HEK293 (cell line): ENCODE results near the gene ZSCAN9.

Experiments
- CTCF ChIA-PET: fragments of 350-600 bp; formaldehyde crosslinking; extraction: SDS; loops from one replicate; lab custom pipeline; 2021; ENCODE audit warnings: antibody characterized with exemption; lab: Yijun Ruan, JAX
- POLR2A ChIA-PET: fragments of 300-600 bp; formaldehyde crosslinking; extraction: SDS; loops from one replicate; lab custom pipeline; 2020; ENCODE audit warnings: antibody characterized with exemption, inconsistent platforms; lab: Yijun Ruan, JAX
- H3K27ac ChIP-seq: fragments of 200-500 bp; sonication (Bioruptor generic); 2 replicates; pipeline ENCODE4 v1.5.1; 2014; ENCODE audit warnings: low read depth, low read length, control low read depth, inconsistent platforms; ENCODE audit errors: extremely low read depth
- H3K36me3 ChIP-seq, 2 experiments: fragments of 200-500 bp in 1 of 2; sonication (Bioruptor generic) in 1 of 2; 1 replicate in 1 of 2; 2 replicates in 1 of 2; pipeline ENCODE4 v1.5.1; 2014 to 2017; ENCODE audit warnings: inconsistent platforms in 2 of 2, low read length in 2 of 2; ENCODE audit not compliant: control insufficient read depth in 2 of 2, insufficient read depth in 1 of 2
- H3K4me1 ChIP-seq: fragments of 200-500 bp; sonication (Bioruptor generic); 2 replicates; pipeline ENCODE4 v1.5.1; 2014; ENCODE audit warnings: mild to moderate bottlenecking, low read length, inconsistent platforms; ENCODE audit not compliant: control insufficient read depth, insufficient read depth
- H3K4me3 ChIP-seq: 2 replicates; pipeline ENCODE4 v1.5.1; 2011; ENCODE audit warnings: low read depth, mild to moderate bottlenecking, control low read depth, low read length, moderate library complexity
- H3K9me3 ChIP-seq: fragments of 200-500 bp; sonication (Bioruptor generic); 2 replicates; pipeline ENCODE4 v1.5.1; 2014; ENCODE audit warnings: low read depth, low read length, inconsistent platforms; ENCODE audit not compliant: control insufficient read depth, insufficient read depth
- EGR2 ChIP-seq: fragments of 450-650 bp; formaldehyde crosslinking; IDR thresholded peaks from 2 replicates; pipeline ENCODE4 v1.5.1; 2016; ENCODE audit warnings: low read depth, missing biosample characterization, missing genetic modification characterization
- GLIS1 ChIP-seq: fragments of 450-650 bp; formaldehyde crosslinking; IDR thresholded peaks from 2 replicates; pipeline ENCODE4 v1.5.1; 2016; ENCODE audit warnings: missing biosample characterization, missing genetic modification characterization
- MZF1 ChIP-seq: fragments of 450-650 bp; formaldehyde crosslinking; IDR thresholded peaks from 2 replicates; pipeline ENCODE4 v1.5.1; 2017; ENCODE audit warnings: missing biosample characterization, missing genetic modification characterization, borderline replicate concordance
- REST ChIP-seq: fragments of 450-650 bp; formaldehyde crosslinking; IDR thresholded peaks from 2 replicates; pipeline ENCODE4 v1.5.1; 2016; ENCODE audit warnings: missing biosample characterization, missing genetic modification characterization
- YY1 ChIP-seq: fragments of 450-650 bp; formaldehyde crosslinking; IDR thresholded peaks from 2 replicates; pipeline ENCODE4 v1.5.1; 2018; ENCODE audit warnings: missing biosample characterization, missing genetic modification characterization
- ZBTB20 ChIP-seq: fragments of 450-650 bp; formaldehyde crosslinking; IDR thresholded peaks from 2 replicates; pipeline ENCODE4 v1.5.1; 2016; ENCODE audit warnings: missing biosample characterization, missing genetic modification characterization
- ZFHX2 ChIP-seq: fragments of 450-650 bp; formaldehyde crosslinking; conservative IDR thresholded peaks from 2 replicates; pipeline ENCODE4 v1.5.1; 2016; ENCODE audit warnings: missing biosample characterization, missing genetic modification characterization
- ZNF280D ChIP-seq: fragments of 450-650 bp; formaldehyde crosslinking; IDR thresholded peaks from 2 replicates; pipeline ENCODE4 v1.5.1; 2016; ENCODE audit warnings: missing biosample characterization, missing genetic modification characterization
- ZNF292 ChIP-seq: fragments of 450-650 bp; formaldehyde crosslinking; IDR thresholded peaks from 2 replicates; pipeline ENCODE4 v1.5.1; 2016; ENCODE audit warnings: low read depth, missing biosample characterization, missing genetic modification characterization, borderline replicate concordance
- ZNF324 ChIP-seq: fragments of 450-650 bp; formaldehyde crosslinking; IDR thresholded peaks from 2 replicates; pipeline ENCODE4 v1.5.1; 2016; ENCODE audit warnings: missing biosample characterization, missing genetic modification characterization
- ZNF335 ChIP-seq: fragments of 450-650 bp; formaldehyde crosslinking; conservative IDR thresholded peaks from 2 replicates; pipeline ENCODE4 v1.5.1; 2016; ENCODE audit warnings: missing biosample characterization, missing genetic modification characterization
- ZNF354C ChIP-seq: fragments of 450-650 bp; formaldehyde crosslinking; IDR thresholded peaks from 2 replicates; pipeline ENCODE4 v1.5.1; 2016; ENCODE audit warnings: missing biosample characterization, missing genetic modification characterization, low read depth, borderline replicate concordance
- ZNF394 ChIP-seq: fragments of 450-650 bp; formaldehyde crosslinking; IDR thresholded peaks from 2 replicates; pipeline ENCODE4 v1.5.1; 2016; ENCODE audit warnings: missing biosample characterization, missing genetic modification characterization, mild to moderate bottlenecking, moderate library complexity, borderline replicate concordance
- ZNF600 ChIP-seq: fragments of 450-650 bp; formaldehyde crosslinking; IDR thresholded peaks from 2 replicates; pipeline ENCODE4 v1.5.1; 2016; ENCODE audit warnings: missing biosample characterization, missing genetic modification characterization
- ZNF654 ChIP-seq: fragments of 450-650 bp; formaldehyde crosslinking; IDR thresholded peaks from 2 replicates; pipeline ENCODE4 v1.5.1; 2016; ENCODE audit warnings: low read depth, missing biosample characterization, missing genetic modification characterization
- ZNF664 ChIP-seq: fragments of 450-650 bp; formaldehyde crosslinking; IDR thresholded peaks from 2 replicates; pipeline ENCODE4 v1.5.1; 2016; ENCODE audit warnings: missing biosample characterization, missing genetic modification characterization
- ZNF837 ChIP-seq: fragments of 450-650 bp; formaldehyde crosslinking; IDR thresholded peaks from 2 replicates; pipeline ENCODE4 v1.5.1; 2016; ENCODE audit warnings: missing biosample characterization, missing genetic modification characterization
- ZSCAN5A ChIP-seq: fragments of 450-650 bp; formaldehyde crosslinking; IDR thresholded peaks from 2 replicates; pipeline ENCODE4 v1.5.1; 2016; ENCODE audit warnings: missing biosample characterization, missing genetic modification characterization

Gene ZSCAN9

GRCh38 chr6:28209753-28210535 lies 15.1 kb upstream of the ZSCAN9 start:
- ChIA-PET POLR2A (no interaction called here), CTCF (no interaction called here)
- Histone ChIP-seq H3K4me3 (no peak overlapping the region), H3K27ac (no peak overlapping the region), H3K4me1 (no peaks in the 10 kb centered on the region), H3K36me3 (no peaks in the 10 kb centered on the region), H3K9me3 (no peaks in the 10 kb centered on the region)
- TF ChIP-seq ZSCAN5A (tag by site-specific recombination) = no peak
- TF ChIP-seq ZNF292 (tag by site-specific recombination) = no peak
- TF ChIP-seq EGR2 (tag by site-specific recombination) = no peak
- TF ChIP-seq ZNF354C (tag by site-specific recombination) = no peak
- TF ChIP-seq ZNF324 (tag by site-specific recombination) = no peak
- TF ChIP-seq GLIS1 (tag by site-specific recombination) = no peak
- TF ChIP-seq REST (tag by site-specific recombination) = no peak

- peak overlapping the region; percentile 54 for H3K4me3 ChIP-seq
- H3K27ac ChIP-seq = peak overlapping the region; percentile 64
- no peaks in the 10 kb centered on the region for H3K36me3 ChIP-seq
- H3K9me3 ChIP-seq = no peaks in the 10 kb centered on the region
- H3K4me1 ChIP-seq = no peaks in the 10 kb centered on the region
- CTCF ChIA-PET = interaction anchor here (0.6 to 0.9 kb wide), 4 partner anchors 11 to 70 kb away, joined by 3 to 4 read pairs (median 4); partner anchors contain the start of gene ZKSCAN8
- POLR2A ChIA-PET = interaction anchor here (0.7 to 1.1 kb wide), 3 partner anchors 70 to 144 kb away, joined by 3 to 5 read pairs (median 3); partner anchors contain the start of gene ZKSCAN8
- TF ChIP-seq ZNF837 (tag by site-specific recombination) = no peak
- TF ChIP-seq YY1 = peak; percentile 11; the same call in 1 of the 2 replicates
- no peak for TF ChIP-seq ZNF335
- no peak for TF ChIP-seq ZNF292 (tag by site-specific recombination)
- TF ChIP-seq ZNF654 = peak; percentile 21; the same call in 1 of the 2 replicates
- TF ChIP-seq ZNF664 (tag by site-specific recombination) = no peak
- no peak for TF ChIP-seq REST (tag by site-specific recombination)
- peak; percentile 71 for TF ChIP-seq ZNF600 (tag by site-specific recombination)
- TF ChIP-seq ZFHX2 (tag by site-specific recombination) = 0 out of 2 replicates have a peak, but pooled peaks have one; percentile 5
- no peak for TF ChIP-seq MZF1
- TF ChIP-seq EGR2 (tag by site-specific recombination) = no peak
- TF ChIP-seq ZNF280D (tag by site-specific recombination) = no peak
- TF ChIP-seq ZNF394 (tag by site-specific recombination) = no peak
- peak; percentile 58; the same call in 1 of the 2 replicates for TF ChIP-seq ZBTB20 (tag by site-specific recombination)
Measured at GRCh38 chr6:28211840-28212509, 13.1 kb upstream of the ZSCAN9 start.
